Glutamatergic neuron (in vitro differentiated cells): ENCODE data around the gene TMEM114. TPM values are rescaled to one million over a fixed set of nuclear protein-coding genes. Genes with fewer than 3 reads are reported as not detected.
"Not testable (repeated sequence)": the region's sequence is repeated elsewhere in the genome, so short reads cannot be mapped to it uniquely, and the experiment has no call there.

Source experiments
- DNase-seq: peaks from one replicate; pipeline ENCODE4 v3.0.0; 2022
- H3K27ac Mint-ChIP-seq: one replicate; pipeline ENCODE4 v1.8.0; 2020; ENCODE audit warnings: mild to moderate bottlenecking, mixed read lengths, inconsistent platforms; ENCODE audit not compliant: unreplicated experiment
- H3K27me3 Mint-ChIP-seq: one replicate; pipeline ENCODE4 v1.8.0; 2020; ENCODE audit warnings: mild to moderate bottlenecking, moderate library complexity, mixed read lengths, inconsistent platforms; ENCODE audit not compliant: unreplicated experiment
- H3K36me3 Mint-ChIP-seq: one replicate; pipeline ENCODE4 v1.8.0; 2020; ENCODE audit warnings: mild to moderate bottlenecking, mixed read lengths, inconsistent platforms; ENCODE audit not compliant: unreplicated experiment
- H3K4me1 Mint-ChIP-seq: one replicate; pipeline ENCODE4 v1.8.0; 2020; ENCODE audit warnings: mild to moderate bottlenecking, low read depth, mixed read lengths, inconsistent platforms; ENCODE audit not compliant: unreplicated experiment
- H3K4me3 Mint-ChIP-seq: one replicate; pipeline ENCODE4 v1.8.0; 2020; ENCODE audit warnings: mild to moderate bottlenecking, mixed read lengths, inconsistent platforms; ENCODE audit not compliant: unreplicated experiment
- H3K9me3 Mint-ChIP-seq: one replicate; pipeline ENCODE4 v1.8.0; 2020; ENCODE audit warnings: mild to moderate bottlenecking, moderate library complexity, mixed read lengths, inconsistent platforms; ENCODE audit not compliant: unreplicated experiment
- total RNA-seq: library from RNA; stranded (reverse); fragmentation: NEBNext Ultra II Directional; extraction: Animal tissue kit (Norgen Biotek cat#: 25700); gene quantifications from one replicate; pipeline ENCODE4 v1.2.1, GENCODE V29; 2021; ENCODE audit not compliant: unreplicated experiment
- TF ChIP-seq, protein P1 (sequence below): fragments of 200-600 bp; sonication (generic); IDR thresholded peaks from one replicate; pipeline ENCODE4 v1.5.0; 2021; ENCODE audit not compliant: partially characterized antibody, unreplicated experiment

The TMEM114 gene
- total RNA-seq, 1 donor from 2014 or later, result not detected

GRCh38 chr16:8565498-8565897 is 24.8 kb downstream of the TMEM114 start:
- Mint-ChIP-seq H3K4me1 (peaks cover 6% of the 10 kb centered on the region), H3K27ac (no peak overlapping the region), H3K36me3 (no peaks in the 10 kb centered on the region), H3K27me3 (peaks cover 2% of the 10 kb centered on the region), H3K9me3 (no peaks in the 10 kb centered on the region), H3K4me3 (no peak overlapping the region)
- TF ChIP-seq, protein P1, sequence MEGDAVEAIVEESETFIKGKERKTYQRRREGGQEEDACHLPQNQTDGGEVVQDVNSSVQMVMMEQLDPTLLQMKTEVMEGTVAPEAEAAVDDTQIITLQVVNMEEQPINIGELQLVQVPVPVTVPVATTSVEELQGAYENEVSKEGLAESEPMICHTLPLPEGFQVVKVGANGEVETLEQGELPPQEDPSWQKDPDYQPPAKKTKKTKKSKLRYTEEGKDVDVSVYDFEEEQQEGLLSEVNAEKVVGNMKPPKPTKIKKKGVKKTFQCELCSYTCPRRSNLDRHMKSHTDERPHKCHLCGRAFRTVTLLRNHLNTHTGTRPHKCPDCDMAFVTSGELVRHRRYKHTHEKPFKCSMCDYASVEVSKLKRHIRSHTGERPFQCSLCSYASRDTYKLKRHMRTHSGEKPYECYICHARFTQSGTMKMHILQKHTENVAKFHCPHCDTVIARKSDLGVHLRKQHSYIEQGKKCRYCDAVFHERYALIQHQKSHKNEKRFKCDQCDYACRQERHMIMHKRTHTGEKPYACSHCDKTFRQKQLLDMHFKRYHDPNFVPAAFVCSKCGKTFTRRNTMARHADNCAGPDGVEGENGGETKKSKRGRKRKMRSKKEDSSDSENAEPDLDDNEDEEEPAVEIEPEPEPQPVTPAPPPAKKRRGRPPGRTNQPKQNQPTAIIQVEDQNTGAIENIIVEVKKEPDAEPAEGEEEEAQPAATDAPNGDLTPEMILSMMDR, result no peak
- no peak for DNase-seq

DNA sequence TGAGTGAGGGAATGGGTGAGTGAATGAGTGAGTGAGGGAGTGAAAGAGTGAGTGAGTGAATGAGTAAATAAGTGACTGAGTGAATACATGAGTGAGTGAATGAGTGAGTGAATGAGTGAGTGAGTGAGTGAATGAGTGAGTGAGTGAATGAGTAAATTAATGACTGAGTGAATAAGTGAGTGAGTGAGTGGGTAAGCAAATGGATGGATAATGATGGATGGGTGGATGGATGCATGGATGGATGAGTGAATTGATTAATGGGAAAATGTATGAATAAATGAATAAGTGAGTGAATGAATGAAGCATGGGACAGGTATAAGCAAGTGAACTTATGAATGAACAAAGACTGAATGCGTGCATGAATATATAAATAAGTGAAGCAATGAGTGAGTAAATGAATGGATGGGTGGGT is 25.4 kb downstream of the TMEM114 start:
- TF ChIP-seq, protein P1, result no peak
- peaks cover 4% of the 10 kb centered on the region for H3K4me1 Mint-ChIP-seq
- H3K4me3 Mint-ChIP-seq, result no peak overlapping the region
- H3K27me3 Mint-ChIP-seq, result no peaks in the 10 kb centered on the region
- no peak overlapping the region for H3K27ac Mint-ChIP-seq
- H3K36me3 Mint-ChIP-seq, result no peaks in the 10 kb centered on the region
- no peaks in the 10 kb centered on the region for H3K9me3 Mint-ChIP-seq
- DNase-seq, result no peak

DNA sequence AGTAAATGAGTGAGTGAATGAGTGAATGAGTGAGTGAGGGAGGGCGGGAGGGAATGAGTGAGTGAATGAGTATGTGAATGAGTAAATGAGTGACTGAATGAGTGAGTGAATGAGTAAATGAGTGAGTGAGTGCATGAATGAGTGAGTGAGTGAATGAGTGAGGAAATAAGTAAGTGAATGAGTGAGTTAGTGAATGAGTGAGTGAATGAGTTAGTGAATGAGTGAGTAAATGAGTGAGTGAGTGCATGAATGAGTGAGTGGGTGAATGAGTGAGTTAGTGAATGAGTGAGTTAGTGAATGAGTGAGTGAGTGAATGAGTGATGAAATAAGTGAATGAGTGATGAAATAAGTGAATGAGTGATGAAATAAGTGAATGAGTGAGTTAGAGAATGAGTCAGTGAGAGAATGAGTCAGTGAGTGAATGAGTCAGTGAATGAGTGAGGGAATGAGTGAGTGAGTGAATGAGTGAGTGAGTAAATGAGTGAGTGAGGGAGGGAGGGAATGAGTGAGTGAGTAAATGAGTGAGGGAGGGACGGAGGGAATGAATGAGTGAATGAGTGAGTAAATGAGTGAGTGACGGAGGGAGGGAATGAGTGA is 26.3 kb downstream of the TMEM114 start:
- H3K9me3 Mint-ChIP-seq, H3K4me3 Mint-ChIP-seq, DNase-seq, H3K27ac Mint-ChIP-seq, H3K27me3 Mint-ChIP-seq, H3K36me3 Mint-ChIP-seq, H3K4me1 Mint-ChIP-seq: not testable (repeated sequence)

GRCh38 chr16:8561496-8561895 is 28.8 kb downstream of the TMEM114 start:
- TF ChIP-seq, protein P1, result no peak
- H3K27ac Mint-ChIP-seq, result no peak overlapping the region
- H3K27me3 Mint-ChIP-seq, result no peaks in the 10 kb centered on the region
- no peak overlapping the region for H3K4me3 Mint-ChIP-seq
- H3K9me3 Mint-ChIP-seq, result no peaks in the 10 kb centered on the region
- no peak for DNase-seq
- no peaks in the 10 kb centered on the region for H3K36me3 Mint-ChIP-seq
- no peaks in the 10 kb centered on the region for H3K4me1 Mint-ChIP-seq

DNA sequence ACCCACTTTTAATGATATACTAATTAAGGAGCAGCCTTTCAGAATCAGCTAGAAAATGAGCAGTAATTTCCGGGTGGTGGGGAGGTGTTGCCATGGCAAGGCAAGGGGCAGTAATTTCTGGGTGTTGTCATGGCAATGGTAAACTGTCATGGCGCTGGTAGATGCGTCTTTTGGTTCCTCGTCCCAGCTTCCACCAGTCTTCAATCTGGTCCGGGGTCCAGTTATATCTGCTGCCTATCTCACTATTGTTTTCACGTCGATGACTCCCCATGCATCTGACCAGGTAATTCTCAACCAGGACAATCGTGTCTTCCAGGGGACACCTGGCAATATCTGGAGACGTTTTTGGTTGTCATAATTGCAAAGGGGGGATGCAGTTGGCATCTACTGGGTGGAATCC is 34.9 kb downstream of the TMEM114 start:
- Mint-ChIP-seq H3K4me1 (no peaks in the 10 kb centered on the region), H3K27ac (no peak overlapping the region), H3K27me3 (peaks cover 2% of the 10 kb centered on the region), H3K4me3 (no peak overlapping the region), H3K9me3 (peaks cover 3% of the 10 kb centered on the region), H3K36me3 (no peaks in the 10 kb centered on the region)
- no peak for DNase-seq
- TF ChIP-seq, protein P1, result no peak
